ENCODE results near the gene CADPS2. TPM values are rescaled to one million over a fixed set of nuclear protein-coding genes. Genes with fewer than 3 reads are reported as not detected.
"Not testable (repeated sequence)": the region's sequence is repeated elsewhere in the genome, so short reads cannot be mapped to it uniquely, and the experiment has no call there.

The CADPS2 gene
- total and polyA plus RNA-seq, 2 donors (not counting 3 experiments of a cell fraction or from before 2014, with no cell fraction given), result 9.5 to 22.6 TPM

- Histone ChIP-seq H3K27me3 (ENCODE audit: control insufficient read depth in 2 of 2, insufficient read depth in 2 of 2, low read length in 2 of 2) (no peaks in the 10 kb centered on the region), H3K27ac (ENCODE audit: insufficient read depth, low read depth, low read length) (no peak overlapping the region), H3K9ac (replicated peaks; ENCODE audit: extremely low read depth, insufficient read depth, low read length) (no peak overlapping the region), H3K79me2 (ENCODE audit: control insufficient read depth, insufficient read depth, low read length) (no peaks in the 10 kb centered on the region), H3K36me3 (ENCODE audit: control insufficient read depth in 2 of 2, extremely low read depth in 1 of 2, insufficient read depth in 2 of 2, low read length in 2 of 2) (no peaks in the 10 kb centered on the region), H3K4me2 (ENCODE audit: insufficient read depth, low read length) (no peak overlapping the region), H2AFZ (ENCODE audit: low read depth, low read length) (no peak overlapping the region), H4K20me1 (replicated peaks; ENCODE audit: control insufficient read depth, extremely low read depth, insufficient read depth, low read length) (no peaks in the 10 kb centered on the region), H3K4me3 (replicated peaks in 1 of 3; ENCODE audit: insufficient read depth in 1 of 3, low read depth in 1 of 3, low read length in 3 of 3) (no peak overlapping the region), H3K9me1 (replicated peaks; ENCODE audit: control insufficient read depth, extremely low read depth, insufficient read depth, low read length) (no peaks in the 10 kb centered on the region), H3K9me3 (replicated peaks; ENCODE audit: control insufficient read depth, insufficient read depth, low read length) (no peaks in the 10 kb centered on the region), H3K4me1 (ENCODE audit: control insufficient read depth, extremely low read depth, insufficient read depth, low read length) (peaks cover 30% of the 10 kb centered on the region)
- DNase-seq (ENCODE audit: low read depth, low spot score) (no peak), FAIRE-seq (no peak)
- dilution Hi-C loops (cut with MboI; ENCODE audit: extremely low pct_ligation_motif_present, low sequenced_read_pairs) (no loop called here), intact Hi-C loops (cut with micrococcal nuclease) (no loop called here)
- TF ChIP-seq MAX (IDR thresholded peaks at IDR 0.05; ENCODE audit: insufficient read depth, insufficient read length), result no peak
- no peak for TF ChIP-seq EZH2 (IDR thresholded peaks at IDR 0.05; ENCODE audit: borderline replicate concordance, low read depth, low read length, severe bottlenecking)
- TF ChIP-seq JUN (IDR thresholded peaks at IDR 0.05; ENCODE audit: borderline replicate concordance, insufficient read depth, insufficient read length, low read depth), result no peak
- TF ChIP-seq CTCF (IDR thresholded peaks at IDR 0.05; ENCODE audit: extremely low read depth in 1 of 2, insufficient read depth in 1 of 2, low read depth in 1 of 2, low read length in 2 of 2), result no peak
- TF ChIP-seq MYC (IDR thresholded peaks at IDR 0.05; ENCODE audit: low read depth, low read length), result no peak
- ChIA-PET POLR2A (no interaction called here), CTCF (interaction anchor here (0.9 to 2.3 kb wide), 3 partner anchors 40 to 43 kb away, joined by 3 to 9 read pairs (median 3); partner anchors contain the start of gene CADPS2)
- no TSS peak for BruUV-seq (replicated peaks)
Measured at GRCh38 chr7:122842971-122843370, 43.3 kb downstream of the CADPS2 start.

- H3K9me1 ChIP-seq (replicated peaks; ENCODE audit: control insufficient read depth, extremely low read depth, insufficient read depth, low read length); intact Hi-C loops (cut with micrococcal nuclease); H3K9ac ChIP-seq (replicated peaks; ENCODE audit: extremely low read depth, insufficient read depth, low read length); H3K27me3 ChIP-seq (ENCODE audit: control insufficient read depth in 2 of 2, insufficient read depth in 2 of 2, low read length in 2 of 2); H3K4me3 ChIP-seq (replicated peaks in 1 of 3; ENCODE audit: insufficient read depth in 1 of 3, low read depth in 1 of 3, low read length in 3 of 3); DNase-seq (ENCODE audit: low read depth, low spot score); BruUV-seq (replicated peaks); H2AFZ ChIP-seq (ENCODE audit: low read depth, low read length); H3K27ac ChIP-seq (ENCODE audit: insufficient read depth, low read depth, low read length); H3K9me3 ChIP-seq (replicated peaks; ENCODE audit: control insufficient read depth, insufficient read depth, low read length); dilution Hi-C loops (cut with MboI; ENCODE audit: extremely low pct_ligation_motif_present, low sequenced_read_pairs); H3K4me1 ChIP-seq (ENCODE audit: control insufficient read depth, extremely low read depth, insufficient read depth, low read length); H4K20me1 ChIP-seq (replicated peaks; ENCODE audit: control insufficient read depth, extremely low read depth, insufficient read depth, low read length); H3K79me2 ChIP-seq (ENCODE audit: control insufficient read depth, insufficient read depth, low read length); CTCF ChIA-PET; H3K36me3 ChIP-seq (ENCODE audit: control insufficient read depth in 2 of 2, extremely low read depth in 1 of 2, insufficient read depth in 2 of 2, low read length in 2 of 2); FAIRE-seq; H3K4me2 ChIP-seq (ENCODE audit: insufficient read depth, low read length); POLR2A ChIA-PET: not testable (repeated sequence)
Measured at GRCh38 chr7:122836286-122836685, 50.0 kb downstream of the CADPS2 start.

- DNase-seq (ENCODE audit: low read depth, low spot score); H3K9me1 ChIP-seq (replicated peaks; ENCODE audit: control insufficient read depth, extremely low read depth, insufficient read depth, low read length); H3K9ac ChIP-seq (replicated peaks; ENCODE audit: extremely low read depth, insufficient read depth, low read length); intact Hi-C loops (cut with micrococcal nuclease); FAIRE-seq; H3K36me3 ChIP-seq (ENCODE audit: control insufficient read depth in 2 of 2, extremely low read depth in 1 of 2, insufficient read depth in 2 of 2, low read length in 2 of 2); H3K79me2 ChIP-seq (ENCODE audit: control insufficient read depth, insufficient read depth, low read length); H3K4me1 ChIP-seq (ENCODE audit: control insufficient read depth, extremely low read depth, insufficient read depth, low read length); H4K20me1 ChIP-seq (replicated peaks; ENCODE audit: control insufficient read depth, extremely low read depth, insufficient read depth, low read length); H3K9me3 ChIP-seq (replicated peaks; ENCODE audit: control insufficient read depth, insufficient read depth, low read length); H3K4me3 ChIP-seq (replicated peaks in 1 of 3; ENCODE audit: insufficient read depth in 1 of 3, low read depth in 1 of 3, low read length in 3 of 3); H3K4me2 ChIP-seq (ENCODE audit: insufficient read depth, low read length); H2AFZ ChIP-seq (ENCODE audit: low read depth, low read length); dilution Hi-C loops (cut with MboI; ENCODE audit: extremely low pct_ligation_motif_present, low sequenced_read_pairs); H3K27me3 ChIP-seq (ENCODE audit: control insufficient read depth in 2 of 2, insufficient read depth in 2 of 2, low read length in 2 of 2); BruUV-seq (replicated peaks); H3K27ac ChIP-seq (ENCODE audit: insufficient read depth, low read depth, low read length); POLR2A ChIA-PET: not testable (repeated sequence)
- CTCF ChIA-PET, result interaction anchor here (0.7 kb wide), 1 partner anchor 14 kb away, joined by 3 read pairs; no protein-coding TSS in a partner anchor
Measured at GRCh38 chr7:122834571-122834942, 51.7 kb downstream of the CADPS2 start.
